HepG2 (cell line): Measurements from ENCODE around the gene GSK3A. TPM values are rescaled to one million over a fixed set of nuclear protein-coding genes. Genes with fewer than 3 reads are reported as not detected.
A peak's percentile ranks its signal among the peaks of the same experiment; 100 is the strongest.

Experiments
- BATF2 ChIP-seq: sonication (generic); formaldehyde crosslinking; IDR thresholded peaks from 2 replicates; pipeline ENCODE4 v1.8.0; 2022; ENCODE audit warnings: mild to moderate bottlenecking, missing genetic modification reagents, moderate library complexity
- MAFF ChIP-seq: IDR thresholded peaks from 2 replicates; pipeline ENCODE4 v1.6.1; 2011; ENCODE audit warnings: low read depth, low read length, improper control_type of control experiment
- MTF1 ChIP-seq: sonication (generic); formaldehyde crosslinking; IDR thresholded peaks from 2 replicates; pipeline ENCODE4 v1.5.0; 2020; ENCODE audit warnings: missing genetic modification reagents
- NR2F1 ChIP-seq, 2 experiments: fragments of 450-650 bp in 1 of 2; formaldehyde crosslinking in 1 of 2; IDR thresholded peaks; 2 replicates each; pipeline versions ENCODE4 v1.5.0 to v1.6.1; 2016 to 2020; ENCODE audit warnings: mild to moderate bottlenecking in 1 of 2, missing compliant biosample characterization in 1 of 2, missing genetic modification reagents in 1 of 2, moderate library complexity in 1 of 2
- PAF1 ChIP-seq: IDR thresholded peaks from 2 replicates; pipeline ENCODE4 v1.6.1; 2016; ENCODE audit warnings: missing genetic modification reagents, missing compliant biosample characterization
- PCBP1 ChIP-seq: fragments of 200-400 bp; formaldehyde crosslinking; IDR thresholded peaks from 2 replicates; pipeline ENCODE4 v1.6.1; 2017; ENCODE audit warnings: mild to moderate bottlenecking, low read depth, low read length, borderline replicate concordance
- PRMT3 ChIP-seq: sonication (generic); formaldehyde crosslinking; IDR thresholded peaks from 2 replicates; pipeline ENCODE4 v1.8.1; 2022; ENCODE audit warnings: low read depth, mild to moderate bottlenecking, moderate library complexity, missing genetic modification reagents, borderline replicate concordance
- RCOR2 ChIP-seq: IDR thresholded peaks from 2 replicates; pipeline ENCODE4 v1.6.1; 2016; ENCODE audit warnings: missing biosample characterization, missing genetic modification reagents
- TEAD3 ChIP-seq: optimal IDR thresholded peaks from 2 replicates; pipeline ENCODE3; 2016; ENCODE audit warnings: borderline replicate concordance
- ZBTB20 ChIP-seq: sonication (generic); formaldehyde crosslinking; IDR thresholded peaks from 2 replicates; pipeline ENCODE4 v1.8.1; 2023; ENCODE audit warnings: missing genetic modification reagents, low read depth, mild to moderate bottlenecking, borderline replicate concordance
- ZBTB3 ChIP-seq: sonication (generic); formaldehyde crosslinking; IDR thresholded peaks from 2 replicates; pipeline ENCODE4 v1.4.0; 2020; ENCODE audit warnings: low read depth, mild to moderate bottlenecking, moderate library complexity, missing genetic modification reagents, borderline replicate concordance
- ZC3H13 ChIP-seq: sonication (generic); formaldehyde crosslinking; IDR thresholded peaks from 2 replicates; pipeline ENCODE4 v1.8.1; 2023; ENCODE audit warnings: mild to moderate bottlenecking, missing genetic modification reagents, moderate library complexity
- ZNF101 ChIP-seq: sonication (generic); formaldehyde crosslinking; IDR thresholded peaks from 2 replicates; pipeline ENCODE4 v1.4.0; 2020; ENCODE audit warnings: mild to moderate bottlenecking, low read depth, missing genetic modification reagents, borderline replicate concordance
- ZNF180 ChIP-seq: sonication (generic); formaldehyde crosslinking; IDR thresholded peaks from 2 replicates; pipeline ENCODE4 v1.4.0; 2020; ENCODE audit warnings: low read depth, missing genetic modification reagents, borderline replicate concordance
- ZNF205 ChIP-seq: IDR thresholded peaks from 2 replicates; pipeline ENCODE4 v1.6.1; 2018; ENCODE audit warnings: missing biosample characterization, missing genetic modification reagents
- ZNF326 ChIP-seq: sonication (generic); formaldehyde crosslinking; IDR thresholded peaks from 2 replicates; pipeline ENCODE4 v1.4.0; 2020; ENCODE audit warnings: missing genetic modification reagents, borderline replicate concordance
- ZNF331 ChIP-seq: sonication (generic); formaldehyde crosslinking; IDR thresholded peaks from 2 replicates; pipeline ENCODE4 v1.4.0; 2020; ENCODE audit warnings: missing genetic modification reagents
- ZNF343 ChIP-seq: sonication (generic); formaldehyde crosslinking; IDR thresholded peaks from 2 replicates; pipeline ENCODE4 v1.4.0; 2020; ENCODE audit warnings: mild to moderate bottlenecking, missing genetic modification reagents
- ZNF354B ChIP-seq: sonication (generic); formaldehyde crosslinking; IDR thresholded peaks from 2 replicates; pipeline ENCODE4 v1.8.0; 2022; ENCODE audit warnings: mild to moderate bottlenecking, missing genetic modification reagents
- ZNF546 ChIP-seq: sonication (generic); formaldehyde crosslinking; conservative IDR thresholded peaks from 2 replicates; pipeline ENCODE4 v1.8.1; 2023; ENCODE audit warnings: mild to moderate bottlenecking, missing genetic modification reagents
- ZNF570 ChIP-seq: sonication (generic); formaldehyde crosslinking; IDR thresholded peaks from 2 replicates; pipeline ENCODE4 v1.4.0; 2020; ENCODE audit warnings: mild to moderate bottlenecking, missing genetic modification reagents, borderline replicate concordance
- ZNF652 ChIP-seq: IDR thresholded peaks from 2 replicates; pipeline ENCODE4 v1.6.1; 2016; ENCODE audit warnings: low read depth, borderline replicate concordance
- ZNF672 ChIP-seq: sonication (generic); formaldehyde crosslinking; IDR thresholded peaks from 2 replicates; pipeline ENCODE4 v1.8.1; 2022; ENCODE audit warnings: missing genetic modification reagents
- ZNF704 ChIP-seq: sonication (generic); formaldehyde crosslinking; IDR thresholded peaks from 2 replicates; pipeline ENCODE4 v1.8.1; 2023; ENCODE audit warnings: mild to moderate bottlenecking, inconsistent platforms, moderate library complexity, missing genetic modification reagents, borderline replicate concordance
- polyA plus RNA-seq, 8 experiments: library from polyadenylated mRNA; depleted of rRNA in 3 of 8; stranded (reverse) in 7 of 8; unstranded in 1 of 8; fragments of >200 nt; fragmentation: Illumina TruSeq in 4 of 8; extraction: Trizol in 4 of 8; gene quantifications; 2 replicates each; pipeline versions ENCODE4 v1.2.1 to v1.2.3, GENCODE V29; 2011 to 2016; ENCODE audit warnings: low read depth in 4 of 8, missing spikeins in 1 of 8, mixed read lengths in 1 of 8; ENCODE audit not compliant: insufficient read depth in 1 of 8
- total RNA-seq, 5 experiments: library from RNA; depleted of rRNA; stranded (reverse); fragments of >200 nt; fragmentation: Illumina TruSeq; extraction: Trizol; gene quantifications; 2 replicates each; pipeline ENCODE4 v1.2.3, GENCODE V29; 2016; ENCODE audit warnings: low read depth in 1 of 5
- TF ChIP-seq, protein P1 (sequence below): IDR thresholded peaks from 2 replicates; pipeline ENCODE4 v1.6.1; 2016; ENCODE audit warnings: missing biosample characterization, missing genetic modification reagents, low read depth
- TF ChIP-seq, protein P2 (sequence below): sonication (generic); formaldehyde crosslinking; IDR thresholded peaks from 2 replicates; pipeline ENCODE4 v1.4.0; 2020; ENCODE audit warnings: missing genetic modification reagents, mild to moderate bottlenecking, borderline replicate concordance

GSK3A gene
- total and polyA plus RNA-seq, 2 of the 13 experiments (the other 11 are each of a cell fraction or from before 2014, with no cell fraction given): 16.9 to 52.5 TPM

- TF ChIP-seq, protein P1, sequence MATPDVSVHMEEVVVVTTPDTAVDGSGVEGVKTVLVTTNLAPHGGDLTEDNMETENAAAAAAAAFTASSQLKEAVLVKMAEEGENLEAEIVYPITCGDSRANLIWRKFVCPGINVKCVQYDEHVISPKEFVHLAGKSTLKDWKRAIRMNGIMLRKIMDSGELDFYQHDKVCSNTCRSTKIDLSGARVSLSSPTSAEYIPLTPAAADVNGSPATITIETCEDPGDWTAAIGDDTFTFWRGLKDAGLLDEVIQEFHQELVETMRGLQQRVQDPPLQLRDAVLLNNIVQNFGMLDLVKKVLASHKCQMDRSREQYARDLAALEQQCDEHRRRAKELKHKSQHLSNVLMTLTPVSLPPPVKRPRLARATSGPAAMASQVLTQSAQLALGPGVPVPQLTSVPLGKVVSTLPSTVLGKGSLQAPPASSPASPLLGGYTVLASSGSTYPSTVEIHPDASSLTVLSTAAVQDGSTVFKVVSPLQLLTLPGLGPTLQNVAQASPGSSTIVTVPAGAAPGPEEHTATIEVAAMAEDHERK (CRISPR knock-in tag): no peak
- TF ChIP-seq ZNF704: no peak; the same call in 1 of the 2 replicates
- no peak for TF ChIP-seq ZNF546
- no peak for TF ChIP-seq ZBTB20
- TF ChIP-seq NR2F1 (CRISPR knock-in tag; IDR thresholded peaks at IDR 0.05): no peak
- no peak for TF ChIP-seq ZNF672 (CRISPR knock-in tag)
- TF ChIP-seq MTF1 (CRISPR knock-in tag): no peak
- no peak for TF ChIP-seq BATF2 (CRISPR knock-in tag)
- TF ChIP-seq PAF1 (CRISPR knock-in tag): no peak
- no peak for TF ChIP-seq RCOR2 (CRISPR knock-in tag)
- no peak for TF ChIP-seq PRMT3 (CRISPR knock-in tag)
- TF ChIP-seq ZBTB3 (CRISPR knock-in tag): no peak
- TF ChIP-seq ZNF101 (CRISPR knock-in tag): no peak
- 0 out of 2 replicates have a peak, but pooled peaks have one; percentile 23 for TF ChIP-seq ZNF180 (CRISPR knock-in tag)
- TF ChIP-seq ZNF570 (CRISPR knock-in tag): no peak
- TF ChIP-seq ZNF354B (CRISPR knock-in tag): no peak
- 0 out of 2 replicates have a peak, but pooled peaks have one; percentile 3 for TF ChIP-seq PCBP1
- no peak for TF ChIP-seq ZNF331 (CRISPR knock-in tag)
- TF ChIP-seq ZC3H13: no peak
- 0 out of 2 replicates have a peak, but pooled peaks have one; percentile 22 for TF ChIP-seq ZNF652 (CRISPR knock-in tag)
- TF ChIP-seq ZNF343 (CRISPR knock-in tag): no peak
- TF ChIP-seq ZNF205 (CRISPR knock-in tag): no peak
- TF ChIP-seq ZNF326 (CRISPR knock-in tag): no peak
- TF ChIP-seq, protein P2, sequence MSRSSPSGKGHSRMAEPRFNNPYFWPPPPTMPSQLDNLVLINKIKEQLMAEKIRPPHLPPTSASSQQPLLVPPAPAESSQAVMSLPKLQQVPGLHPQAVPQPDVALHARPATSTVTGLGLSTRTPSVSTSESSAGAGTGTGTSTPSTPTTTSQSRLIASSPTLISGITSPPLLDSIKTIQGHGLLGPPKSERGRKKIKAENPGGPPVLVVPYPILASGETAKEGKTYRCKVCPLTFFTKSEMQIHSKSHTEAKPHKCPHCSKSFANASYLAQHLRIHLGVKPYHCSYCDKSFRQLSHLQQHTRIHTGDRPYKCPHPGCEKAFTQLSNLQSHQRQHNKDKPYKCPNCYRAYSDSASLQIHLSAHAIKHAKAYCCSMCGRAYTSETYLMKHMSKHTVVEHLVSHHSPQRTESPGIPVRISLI (CRISPR knock-in tag): no peak
- no peak for TF ChIP-seq TEAD3 (CRISPR knock-in tag)
- TF ChIP-seq MAFF: no peak
These were observed 12.7 kb upstream of the GSK3A start, which contains the start of gene ERF (continued) for GRCh38 chr19:42254850-42255765.
